NCI-H345 treated with DMSO at 0.1 percent for 48 hours (cell line): ENCODE measurements around the gene NUDT21.
"Not testable (repeated sequence)": the region's sequence is repeated elsewhere in the genome, so short reads cannot be mapped to it uniquely, and the experiment has no call there.

Experiments used
- DNase-seq: peaks from one replicate; lab custom pipeline; 2025; ENCODE audit not compliant: unreplicated experiment; lab: John Stamatoyannopoulos, UW

NUDT21 gene

DNA sequence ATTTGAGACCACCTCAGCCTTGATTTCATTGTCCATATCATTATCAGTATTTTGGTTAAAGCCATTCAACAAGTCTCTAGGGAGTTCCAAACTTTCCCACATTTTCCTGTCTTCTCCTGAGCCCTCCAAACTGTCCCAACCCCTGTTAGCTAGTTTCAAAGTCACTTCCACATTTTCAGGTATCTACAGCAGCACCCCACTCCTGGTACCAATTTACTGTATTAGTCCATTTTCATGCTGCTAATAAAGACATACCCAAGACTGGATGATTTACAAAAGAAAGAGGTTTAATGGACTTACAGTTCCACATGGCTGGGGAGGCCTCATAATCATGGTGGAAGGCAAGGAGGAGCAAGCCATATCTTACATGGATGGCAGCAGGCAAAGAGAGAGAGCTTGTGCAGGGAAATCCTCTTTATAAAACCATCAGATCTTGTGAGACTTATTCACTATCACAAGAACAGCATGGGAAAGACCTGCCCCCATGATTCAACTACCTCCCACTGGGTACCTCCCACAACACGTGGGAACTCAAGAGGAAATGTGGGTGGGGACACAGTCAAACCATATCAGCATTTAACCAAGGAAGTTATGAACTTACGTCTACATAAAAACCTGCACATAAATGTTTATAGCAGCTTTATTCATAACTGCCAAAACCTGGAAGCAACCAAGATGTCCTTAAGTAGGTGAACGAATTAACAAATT is 70.2 kb downstream of the NUDT21 start:
- not testable (repeated sequence) for DNase-seq
